HepG2 (cell line): ENCODE measurements around the gene FRMD8. TPM values are rescaled to one million over a fixed set of nuclear protein-coding genes. Genes with fewer than 3 reads are reported as not detected.

Experiments used
- ATAC-seq: fragments of 200-7000 bp; cut with Tn5 transposase; 3 replicates; pipeline ENCODE4 v1.9.1; 2020; ENCODE audit warnings: mild to moderate bottlenecking, moderate library complexity
- BruUV-seq: library from RNA; stranded (reverse); fragments of 400-500 nt; replicated peaks from 2 replicates; lab custom pipeline; 2021; lab: Mats Ljungman, UMichigan
- CTCF ChIA-PET: fragments of 300-600 bp; formaldehyde crosslinking; extraction: SDS; loops from one replicate; lab custom pipeline; 2021; ENCODE audit warnings: low total read pairs, inconsistent platforms, low intra/inter-chr PET ratio; lab: Yijun Ruan, JAX
- POLR2A ChIA-PET: fragments of 350-600 bp; sonication (Branson Sonifier 250); formaldehyde crosslinking; loops from one replicate; lab custom pipeline; 2020; ENCODE audit warnings: antibody characterized with exemption, inconsistent platforms; lab: Yijun Ruan, JAX
- DNase-seq: peaks from one replicate; pipeline ENCODE4 v3.0.0-alpha.2; 2015; ENCODE audit warnings: low spot score
- FAIRE-seq: peaks from 3 replicates; lab custom pipeline; 2011; peaks lifted over from hg19 to GRCh38; lab: Jason Lieb, UNC
- H2AFZ ChIP-seq: one replicate; pipeline ENCODE4 v1.6.1; 2011; ENCODE audit warnings: low read length, inconsistent platforms
- H3K27ac ChIP-seq: fragments of 300-600 bp; 3 replicates; pipeline ENCODE4 v1.8.0; 2011; ENCODE audit warnings: mixed run types, mild to moderate bottlenecking, mixed read lengths, low read length, inconsistent platforms; ENCODE audit not compliant: insufficient read depth; ENCODE audit errors: extremely low read length
- H3K27me3 ChIP-seq, 2 experiments: fragments of 200-600 bp in 1 of 2; 2 replicates in 1 of 2; 3 replicates in 1 of 2; pipeline versions ENCODE4 v1.6.0 to v1.8.0; 2011; ENCODE audit warnings: low read length in 2 of 2, mild to moderate bottlenecking in 2 of 2, moderate library complexity in 2 of 2, inconsistent platforms in 1 of 2; ENCODE audit not compliant: insufficient read depth in 2 of 2, control insufficient read depth in 1 of 2
- H3K36me3 ChIP-seq, 2 experiments: fragments of 200-600 bp in 1 of 2; replicated peaks in 1 of 2; 2 replicates in 1 of 2; 3 replicates in 1 of 2; pipeline versions ENCODE4 v1.5.1 to v1.8.0; 2011; ENCODE audit warnings: low read length in 2 of 2, inconsistent platforms in 1 of 2; ENCODE audit not compliant: insufficient read depth in 2 of 2, control insufficient read depth in 1 of 2
- H3K4me1 ChIP-seq: 2 replicates; pipeline ENCODE4 v1.5.1; 2012; ENCODE audit warnings: low read length, inconsistent platforms; ENCODE audit not compliant: insufficient read depth
- H3K4me2 ChIP-seq: 2 replicates; pipeline ENCODE4 v1.6.0; 2011; ENCODE audit warnings: low read depth, low read length, inconsistent platforms
- H3K4me3 ChIP-seq, 3 experiments: fragments of 200-600 bp in 1 of 3; sonication (generic), shearing (Covaris generic) in 1 of 3; replicated peaks in 1 of 3; 2 replicates each; pipeline ENCODE4 v1.5.1; 2011 to 2016; ENCODE audit warnings: low read length in 3 of 3, inconsistent platforms in 2 of 3, low read depth in 2 of 3, mild to moderate bottlenecking in 2 of 3, control low read depth in 1 of 3, mixed read lengths in 1 of 3; ENCODE audit not compliant: insufficient read depth in 1 of 3
- H3K79me2 ChIP-seq: one replicate; pipeline ENCODE4 v1.6.1; 2011; ENCODE audit warnings: low read length, inconsistent platforms; ENCODE audit not compliant: insufficient read depth
- H3K9ac ChIP-seq: 2 replicates; pipeline ENCODE4 v1.6.0; 2011; ENCODE audit warnings: mild to moderate bottlenecking, low read depth, low read length, inconsistent platforms; ENCODE audit not compliant: insufficient read depth
- H3K9me3 ChIP-seq: 2 replicates; pipeline ENCODE4 v1.5.1; 2012; ENCODE audit warnings: mild to moderate bottlenecking, low read length
- H4K20me1 ChIP-seq: 2 replicates; pipeline ENCODE4 v1.6.0; 2011; ENCODE audit warnings: inconsistent platforms, mild to moderate bottlenecking, low read length, moderate library complexity; ENCODE audit not compliant: insufficient read depth
- ELF3 ChIP-seq: IDR thresholded peaks from 2 replicates; pipeline ENCODE4 v1.6.1; 2016; ENCODE audit warnings: missing genetic modification reagents, missing compliant biosample characterization
- MYC ChIP-seq: sonication (generic); formaldehyde crosslinking; IDR thresholded peaks from 2 replicates; pipeline ENCODE4 v1.9.0; 2021; ENCODE audit warnings: missing genetic modification reagents, borderline replicate concordance
- NR3C1 ChIP-seq: sonication (generic); formaldehyde crosslinking; IDR thresholded peaks from 2 replicates; pipeline ENCODE4 v1.4.0; 2020; ENCODE audit warnings: missing genetic modification reagents
- RBM39 ChIP-seq: fragments of 200-400 bp; formaldehyde crosslinking; IDR thresholded peaks from one replicate; pipeline ENCODE4 v1.6.1; 2018; ENCODE audit warnings: antibody characterized with exemption, mild to moderate bottlenecking, low read depth, low read length; ENCODE audit not compliant: poor library complexity, severe bottlenecking
- STAG1 ChIP-seq: sonication (generic); formaldehyde crosslinking; IDR thresholded peaks from 2 replicates; pipeline ENCODE4 v1.4.0; 2020; ENCODE audit warnings: missing genetic modification reagents
- ZBTB8A ChIP-seq: sonication (generic); formaldehyde crosslinking; IDR thresholded peaks from 2 replicates; pipeline ENCODE4 v1.4.0; 2020; ENCODE audit warnings: mild to moderate bottlenecking, low read depth, missing genetic modification reagents, borderline replicate concordance
- ZNF644 ChIP-seq: IDR thresholded peaks from 2 replicates; pipeline ENCODE4 v1.6.1; 2016; ENCODE audit warnings: low read depth
- ZNF766 ChIP-seq: sonication (generic); formaldehyde crosslinking; IDR thresholded peaks from 2 replicates; pipeline ENCODE4 v1.5.0; 2020; ENCODE audit warnings: missing genetic modification reagents, borderline replicate concordance
- WGBS: methylation state at CpG from one replicate; pipeline ENCODE4 v1.1.6; 2017; ENCODE audit warnings: low lambda C conversion rate; 5-methylcytosine and 5-hydroxymethylcytosine counted together
- in situ Hi-C: cut with HindIII; loops from 2 replicates; pipeline ENCODE4 v1.10.0; 2017; ENCODE audit warnings: low pct_unique_long_range_greater_than_20kb; ENCODE audit not compliant: extremely low pct_ligation_motif_present
- intact Hi-C: fragments of 100-400 bp; cut with micrococcal nuclease; formaldehyde crosslinking; loops from one replicate; pipeline ENCODE4 v1.10.0; 2022; ENCODE audit not compliant: unreplicated experiment
- polyA plus RNA-seq, 8 experiments: library from polyadenylated mRNA; depleted of rRNA in 3 of 8; stranded (reverse) in 7 of 8; unstranded in 1 of 8; fragments of >200 nt; fragmentation: Illumina TruSeq in 4 of 8; extraction: Trizol in 4 of 8; gene quantifications; 2 replicates each; pipeline versions ENCODE4 v1.2.1 to v1.2.3, GENCODE V29; 2011 to 2016; ENCODE audit warnings: low read depth in 4 of 8, missing spikeins in 1 of 8, mixed read lengths in 1 of 8; ENCODE audit not compliant: insufficient read depth in 1 of 8
- total RNA-seq, 5 experiments: library from RNA; depleted of rRNA; stranded (reverse); fragments of >200 nt; fragmentation: Illumina TruSeq; extraction: Trizol; gene quantifications; 2 replicates each; pipeline ENCODE4 v1.2.3, GENCODE V29; 2016; ENCODE audit warnings: low read depth in 1 of 5
- TF ChIP-seq, protein P1 (sequence below): sonication (generic); formaldehyde crosslinking; IDR thresholded peaks from 2 replicates; pipeline ENCODE4 v1.4.0; 2020; ENCODE audit warnings: missing genetic modification reagents, borderline replicate concordance
- TF ChIP-seq, protein P2 (sequence below), 2 experiments: fragments of 450-650 bp in 1 of 2; sonication (generic) in 1 of 2; formaldehyde crosslinking in 1 of 2; IDR thresholded peaks; 2 replicates each; pipeline versions ENCODE4 v1.6.1 to v1.8.0; 2016 to 2022; ENCODE audit warnings: antibody characterized with exemption in 1 of 2, mild to moderate bottlenecking in 1 of 2, missing genetic modification reagents in 1 of 2

FRMD8 gene
- total and polyA plus RNA-seq, 2 of the 13 experiments (the other 11 are each of a cell fraction or from before 2014, with no cell fraction given): 5.8 to 20.6 TPM

- TF ChIP-seq RBM39: peak; percentile 14
- no peak for TF ChIP-seq ZBTB8A (CRISPR knock-in tag)
- no peak for TF ChIP-seq ZNF766 (CRISPR knock-in tag)
- TF ChIP-seq NR3C1: no peak
- no peak for TF ChIP-seq ELF3 (CRISPR knock-in tag)
- no peak for TF ChIP-seq ZNF644 (CRISPR knock-in tag)
These were observed 33.0 kb downstream of the FRMD8 start (continued) for GRCh38 chr11:65419460-65419771.

GRCh38 chr11:65419772-65420481 is 33.5 kb downstream of the FRMD8 start:
- peak; percentile 92 for DNase-seq
- WGBS: 0% methylated on average over 4 of the region's 6 CpGs
- Histone ChIP-seq H3K4me3 (peak overlapping the region; percentile 66 to 87 (median 70)), H3K4me2 (peak overlapping the region; percentile 99), H4K20me1 (peaks cover 23% of the 10 kb centered on the region), H3K36me3 (no peaks in the 10 kb centered on the region; a peak in 1 of 5 replicates), H3K9ac (peak overlapping the region; percentile 100), H3K27me3 (no peaks in the 10 kb centered on the region; a peak in 1 of 5 replicates), H3K4me1 (peaks cover 58% of the 10 kb centered on the region), H3K9me3 (no peaks in the 10 kb centered on the region), H3K27ac (peak overlapping the region; percentile 100), H2AFZ (no peak overlapping the region), H3K79me2 (peaks cover 61% of the 10 kb centered on the region)
- ChIA-PET POLR2A (interaction anchor here (0.7 to 17.8 kb wide), 30 partner anchors 7 to 298 kb away, joined by 3 to 952 read pairs (median 12); partner anchors contain the start of genes DPF2, FAU, FRMD8 and MALAT1), CTCF (no interaction called here)
- ATAC-seq: peak; percentile 3; the same call in 2 of the 3 replicates
- in situ Hi-C loops (loop anchor here (5.0 kb wide), 2 partner anchors 38 to 77 kb away; partner anchors contain the start of genes MALAT1 and SLC25A45), intact Hi-C loops (loop anchor here (5.0 kb wide), 1 partner anchor 92 kb away; no protein-coding TSS in a partner anchor)
- FAIRE-seq: peak; percentile 73
- BruUV-seq: no TSS peak
- TF ChIP-seq MYC (0 out of 2 replicates have a peak, but pooled peaks have one; percentile 35), STAG1 (CRISPR knock-in tag) (no peak)
- TF ChIP-seq, protein P1, sequence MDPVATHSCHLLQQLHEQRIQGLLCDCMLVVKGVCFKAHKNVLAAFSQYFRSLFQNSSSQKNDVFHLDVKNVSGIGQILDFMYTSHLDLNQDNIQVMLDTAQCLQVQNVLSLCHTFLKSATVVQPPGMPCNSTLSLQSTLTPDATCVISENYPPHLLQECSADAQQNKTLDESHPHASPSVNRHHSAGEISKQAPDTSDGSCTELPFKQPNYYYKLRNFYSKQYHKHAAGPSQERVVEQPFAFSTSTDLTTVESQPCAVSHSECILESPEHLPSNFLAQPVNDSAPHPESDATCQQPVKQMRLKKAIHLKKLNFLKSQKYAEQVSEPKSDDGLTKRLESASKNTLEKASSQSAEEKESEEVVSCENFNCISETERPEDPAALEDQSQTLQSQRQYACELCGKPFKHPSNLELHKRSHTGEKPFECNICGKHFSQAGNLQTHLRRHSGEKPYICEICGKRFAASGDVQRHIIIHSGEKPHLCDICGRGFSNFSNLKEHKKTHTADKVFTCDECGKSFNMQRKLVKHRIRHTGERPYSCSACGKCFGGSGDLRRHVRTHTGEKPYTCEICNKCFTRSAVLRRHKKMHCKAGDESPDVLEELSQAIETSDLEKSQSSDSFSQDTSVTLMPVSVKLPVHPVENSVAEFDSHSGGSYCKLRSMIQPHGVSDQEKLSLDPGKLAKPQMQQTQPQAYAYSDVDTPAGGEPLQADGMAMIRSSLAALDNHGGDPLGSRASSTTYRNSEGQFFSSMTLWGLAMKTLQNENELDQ (CRISPR knock-in tag): no peak
- TF ChIP-seq, protein P2, sequence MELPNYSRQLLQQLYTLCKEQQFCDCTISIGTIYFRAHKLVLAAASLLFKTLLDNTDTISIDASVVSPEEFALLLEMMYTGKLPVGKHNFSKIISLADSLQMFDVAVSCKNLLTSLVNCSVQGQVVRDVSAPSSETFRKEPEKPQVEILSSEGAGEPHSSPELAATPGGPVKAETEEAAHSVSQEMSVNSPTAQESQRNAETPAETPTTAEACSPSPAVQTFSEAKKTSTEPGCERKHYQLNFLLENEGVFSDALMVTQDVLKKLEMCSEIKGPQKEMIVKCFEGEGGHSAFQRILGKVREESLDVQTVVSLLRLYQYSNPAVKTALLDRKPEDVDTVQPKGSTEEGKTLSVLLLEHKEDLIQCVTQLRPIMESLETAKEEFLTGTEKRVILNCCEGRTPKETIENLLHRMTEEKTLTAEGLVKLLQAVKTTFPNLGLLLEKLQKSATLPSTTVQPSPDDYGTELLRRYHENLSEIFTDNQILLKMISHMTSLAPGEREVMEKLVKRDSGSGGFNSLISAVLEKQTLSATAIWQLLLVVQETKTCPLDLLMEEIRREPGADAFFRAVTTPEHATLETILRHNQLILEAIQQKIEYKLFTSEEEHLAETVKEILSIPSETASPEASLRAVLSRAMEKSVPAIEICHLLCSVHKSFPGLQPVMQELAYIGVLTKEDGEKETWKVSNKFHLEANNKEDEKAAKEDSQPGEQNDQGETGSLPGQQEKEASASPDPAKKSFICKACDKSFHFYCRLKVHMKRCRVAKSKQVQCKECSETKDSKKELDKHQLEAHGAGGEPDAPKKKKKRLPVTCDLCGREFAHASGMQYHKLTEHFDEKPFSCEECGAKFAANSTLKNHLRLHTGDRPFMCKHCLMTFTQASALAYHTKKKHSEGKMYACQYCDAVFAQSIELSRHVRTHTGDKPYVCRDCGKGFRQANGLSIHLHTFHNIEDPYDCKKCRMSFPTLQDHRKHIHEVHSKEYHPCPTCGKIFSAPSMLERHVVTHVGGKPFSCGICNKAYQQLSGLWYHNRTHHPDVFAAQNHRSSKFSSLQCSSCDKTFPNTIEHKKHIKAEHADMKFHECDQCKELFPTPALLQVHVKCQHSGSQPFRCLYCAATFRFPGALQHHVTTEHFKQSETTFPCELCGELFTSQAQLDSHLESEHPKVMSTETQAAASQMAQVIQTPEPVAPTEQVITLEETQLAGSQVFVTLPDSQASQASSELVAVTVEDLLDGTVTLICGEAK (IDR thresholded peaks at IDR 0.05): no peak
- TF ChIP-seq, protein P2 (CRISPR knock-in tag; IDR thresholded peaks at IDR 0.05): no peak; the same call in 1 of the 2 replicates
